CD14-positive monocyte (primary cell): ENCODE data around the gene SMARCE1. TPM values are rescaled to one million over a fixed set of nuclear protein-coding genes. Genes with fewer than 3 reads are reported as not detected.
"Not testable (repeated sequence)": the region's sequence is repeated elsewhere in the genome, so short reads cannot be mapped to it uniquely, and the experiment has no call there.

Experiments used
- DNase-seq, 3 donors: peaks; one replicate each; pipeline ENCODE4 v3.0.0-alpha.2; 2011 to 2022
- H2AFZ ChIP-seq: 2 replicates; pipeline ENCODE4 v1.6.0; 2012; ENCODE audit warnings: mild to moderate bottlenecking, low read depth, low read length, inconsistent platforms; ENCODE audit not compliant: insufficient read depth, poor library complexity, severe bottlenecking
- H3K27ac ChIP-seq, 2 donors: 1 replicate in 1 of 2; 2 replicates in 1 of 2; pipeline ENCODE4 v1.5.1; 2012 to 2013; ENCODE audit warnings: low read length in 2 of 2, control low read depth in 1 of 2, inconsistent platforms in 1 of 2, low read depth in 1 of 2, mild to moderate bottlenecking in 1 of 2
- H3K27me3 ChIP-seq, 2 donors: one replicate each; pipeline versions ENCODE4 v1.6.0 to v1.6.1; 2011 to 2013; ENCODE audit warnings: low read length in 2 of 2; ENCODE audit not compliant: control insufficient read depth in 2 of 2, insufficient read depth in 2 of 2
- H3K36me3 ChIP-seq, 2 donors: replicated peaks in 1 of 2; 1 replicate in 1 of 2; 2 replicates in 1 of 2; pipeline versions ENCODE4 v1.5.1 to v1.6.1; 2012 to 2013; ENCODE audit warnings: low read length in 2 of 2, control low read depth in 1 of 2, inconsistent platforms in 1 of 2, mild to moderate bottlenecking in 1 of 2; ENCODE audit not compliant: insufficient read depth in 2 of 2, control insufficient read depth in 1 of 2
- H3K4me1 ChIP-seq, 2 donors: 1 replicate in 1 of 2; 2 replicates in 1 of 2; pipeline versions ENCODE4 v1.5.1 to v1.6.1; 2012 to 2013; ENCODE audit warnings: low read length in 2 of 2, control low read depth in 1 of 2, inconsistent platforms in 1 of 2, mild to moderate bottlenecking in 1 of 2, moderate library complexity in 1 of 2; ENCODE audit not compliant: insufficient read depth in 2 of 2, control insufficient read depth in 1 of 2
- H3K4me2 ChIP-seq: replicated peaks from 2 replicates; pipeline ENCODE3; 2012; ENCODE audit warnings: low read length, moderate library complexity, mild to moderate bottlenecking; ENCODE audit not compliant: poor library complexity, severe bottlenecking; ENCODE audit errors: extremely low read depth
- H3K4me3 ChIP-seq, 3 experiments: fragments of 200-600 bp in 1 of 3; sonication (generic) in 1 of 3; replicated peaks in 1 of 3; 1 replicate in 2 of 3; 2 replicates in 1 of 3; pipeline ENCODE4 v1.5.1; 2011 to 2013; ENCODE audit warnings: low read length in 3 of 3, mild to moderate bottlenecking in 3 of 3, control low read depth in 2 of 3, low read depth in 2 of 3, inconsistent platforms in 1 of 3, moderate library complexity in 1 of 3
- H3K79me2 ChIP-seq: 2 replicates; pipeline ENCODE4 v1.6.0; 2012; ENCODE audit warnings: mild to moderate bottlenecking, control low read depth, inconsistent platforms, low read length, moderate library complexity; ENCODE audit not compliant: insufficient read depth
- H3K9ac ChIP-seq: 2 replicates; pipeline ENCODE4 v1.6.0; 2017; ENCODE audit warnings: low read length, mild to moderate bottlenecking; ENCODE audit not compliant: insufficient read depth, poor library complexity, severe bottlenecking
- H3K9me3 ChIP-seq, 2 donors: replicated peaks in 1 of 2; 1 replicate in 1 of 2; 2 replicates in 1 of 2; pipeline versions ENCODE4 v1.5.1 to v1.6.1; 2012 to 2013; ENCODE audit warnings: low read length in 2 of 2, control low read depth in 1 of 2; ENCODE audit not compliant: control insufficient read depth in 1 of 2, insufficient read depth in 1 of 2
- H4K20me1 ChIP-seq: 2 replicates; pipeline ENCODE4 v1.6.0; 2012; ENCODE audit warnings: mild to moderate bottlenecking, low read length, control low read depth, moderate library complexity; ENCODE audit not compliant: insufficient read depth
- H3K27ac Mint-ChIP-seq, 7 donors: one replicate each; pipeline ENCODE4 v1.8.0; 2020; ENCODE audit warnings: mild to moderate bottlenecking in 7 of 7, mixed read lengths in 7 of 7, moderate library complexity in 6 of 7, inconsistent platforms in 2 of 7
- H3K27me3 Mint-ChIP-seq, 3 donors: one replicate each; pipeline ENCODE4 v1.8.0; 2021 to 2022; ENCODE audit warnings: low read depth in 3 of 3, mild to moderate bottlenecking in 3 of 3, mixed read lengths in 3 of 3, moderate library complexity in 3 of 3, inconsistent platforms in 1 of 3
- H3K36me3 Mint-ChIP-seq, 2 donors: one replicate each; pipeline ENCODE4 v1.8.0; 2020; ENCODE audit warnings: mixed read lengths in 2 of 2, inconsistent platforms in 1 of 2, mild to moderate bottlenecking in 1 of 2
- H3K4me1 Mint-ChIP-seq: one replicate; pipeline ENCODE4 v1.8.0; 2020; ENCODE audit warnings: mild to moderate bottlenecking, mixed read lengths
- H3K4me3 Mint-ChIP-seq, 2 donors: one replicate each; pipeline ENCODE4 v1.8.0; 2020; ENCODE audit warnings: mild to moderate bottlenecking in 2 of 2, mixed read lengths in 2 of 2, moderate library complexity in 1 of 2
- H3K9me3 Mint-ChIP-seq, 7 donors: one replicate each; pipeline ENCODE4 v1.8.0; 2020 to 2022; ENCODE audit warnings: mixed read lengths in 7 of 7, mild to moderate bottlenecking in 6 of 7, moderate library complexity in 6 of 7, inconsistent platforms in 2 of 7
- WGBS: methylation state at CpG from one replicate; pipeline ENCODE4 v1.1.5; 2013; ENCODE audit warnings: missing lambda C conversion rate; ENCODE audit not compliant: insufficient coverage; 5-methylcytosine and 5-hydroxymethylcytosine counted together
- intact Hi-C, 2 donors: fragments of 100-400 bp; cut with micrococcal nuclease; formaldehyde crosslinking; loops; one replicate each; pipeline versions ENCODE4 v1.15.0 to v1.15.1; 2023
- polyA plus RNA-seq, 3 donors: library from polyadenylated mRNA; depleted of rRNA in 1 of 3; unstranded in 2 of 3; stranded (reverse) in 1 of 3; fragments of 300-500 nt in 2 of 3; fragments of >200 nt in 1 of 3; fragmentation: Illumina TruSeq in 2 of 3; gene quantifications; 1 replicate in 2 of 3; 2 replicates in 1 of 3; pipeline ENCODE4 v1.2.3, GENCODE V29; 2012 to 2021
- TF ChIP-seq, protein P1 (sequence below): fragments of 200-600 bp; IDR thresholded peaks from one replicate; pipeline ENCODE4 v1.8.0; 2022; ENCODE audit warnings: antibody characterized with exemption, mild to moderate bottlenecking

The SMARCE1 gene
- polyA plus RNA-seq, 3 donors = 18.6 to 127 (median 119) TPM

DNA sequence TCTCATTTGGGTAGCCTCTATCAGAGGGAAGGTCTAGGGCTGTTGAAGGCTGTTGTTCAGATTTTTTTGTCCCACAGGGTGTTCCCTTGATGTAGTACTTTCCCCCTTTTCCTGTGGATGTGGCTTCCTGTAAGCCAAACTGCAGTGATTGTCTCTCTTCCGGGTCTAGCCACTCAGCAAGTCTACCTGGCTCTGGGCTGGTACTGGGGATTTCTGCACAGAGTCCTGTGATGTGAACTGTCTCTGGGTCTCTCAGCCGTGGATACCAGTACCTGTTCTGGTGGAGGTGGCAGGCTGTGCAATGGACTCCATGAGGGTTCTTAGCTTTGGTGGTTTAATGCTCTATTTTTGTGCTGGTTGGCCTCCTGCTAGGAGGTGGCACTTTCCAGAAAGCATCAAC, 59.1 kb downstream of the SMARCE1 start:
- Histone ChIP-seq H3K27me3 (no peaks in the 10 kb centered on the region), H2AFZ (no peak overlapping the region), H4K20me1 (no peaks in the 10 kb centered on the region), H3K4me2 (no peak overlapping the region), H3K36me3 (no peaks in the 10 kb centered on the region), H3K79me2 (no peaks in the 10 kb centered on the region), H3K4me1 (no peaks in the 10 kb centered on the region), H3K9ac (no peak overlapping the region), H3K9me3 (no peaks in the 10 kb centered on the region), H3K4me3 (no peak overlapping the region), H3K27ac (no peak overlapping the region)
- peaks cover 0 to 4% (median 2%) of the 10 kb centered on the region in 3 donors for H3K27me3 Mint-ChIP-seq
- no peak overlapping the region for H3K4me3 Mint-ChIP-seq
- TF ChIP-seq, protein P1, sequence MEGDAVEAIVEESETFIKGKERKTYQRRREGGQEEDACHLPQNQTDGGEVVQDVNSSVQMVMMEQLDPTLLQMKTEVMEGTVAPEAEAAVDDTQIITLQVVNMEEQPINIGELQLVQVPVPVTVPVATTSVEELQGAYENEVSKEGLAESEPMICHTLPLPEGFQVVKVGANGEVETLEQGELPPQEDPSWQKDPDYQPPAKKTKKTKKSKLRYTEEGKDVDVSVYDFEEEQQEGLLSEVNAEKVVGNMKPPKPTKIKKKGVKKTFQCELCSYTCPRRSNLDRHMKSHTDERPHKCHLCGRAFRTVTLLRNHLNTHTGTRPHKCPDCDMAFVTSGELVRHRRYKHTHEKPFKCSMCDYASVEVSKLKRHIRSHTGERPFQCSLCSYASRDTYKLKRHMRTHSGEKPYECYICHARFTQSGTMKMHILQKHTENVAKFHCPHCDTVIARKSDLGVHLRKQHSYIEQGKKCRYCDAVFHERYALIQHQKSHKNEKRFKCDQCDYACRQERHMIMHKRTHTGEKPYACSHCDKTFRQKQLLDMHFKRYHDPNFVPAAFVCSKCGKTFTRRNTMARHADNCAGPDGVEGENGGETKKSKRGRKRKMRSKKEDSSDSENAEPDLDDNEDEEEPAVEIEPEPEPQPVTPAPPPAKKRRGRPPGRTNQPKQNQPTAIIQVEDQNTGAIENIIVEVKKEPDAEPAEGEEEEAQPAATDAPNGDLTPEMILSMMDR = no peak
- peaks cover 6% of the 10 kb centered on the region for H3K4me1 Mint-ChIP-seq
- no peak for DNase-seq
- H3K27ac Mint-ChIP-seq = no peak overlapping the region
- peaks cover 9 to 19% (median 13%) of the 10 kb centered on the region in 7 donors for H3K9me3 Mint-ChIP-seq
- H3K36me3 Mint-ChIP-seq = no peaks in the 10 kb centered on the region
- intact Hi-C loops = no loop called here
- 100% methylated on average over 1 of the region's 2 CpGs for WGBS

DNA sequence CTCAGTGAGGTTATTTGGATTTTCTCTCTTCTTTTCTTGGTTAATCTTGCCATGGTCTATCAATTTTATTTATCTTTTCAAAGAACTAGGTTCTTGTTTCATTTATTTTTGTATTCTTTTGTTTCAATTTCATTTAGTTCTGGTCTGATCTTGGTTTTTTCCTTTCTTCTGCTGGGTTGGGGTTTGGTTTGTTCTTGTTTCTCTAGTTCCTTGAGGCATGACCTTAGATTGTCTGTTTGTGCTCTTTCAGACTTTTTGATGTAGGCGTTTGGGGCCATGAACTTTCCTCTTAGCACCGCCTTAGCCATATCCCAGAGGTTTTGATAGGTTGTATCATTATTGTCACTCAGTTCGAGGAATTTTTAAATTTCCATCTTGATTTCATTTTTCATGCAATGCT, 61.4 kb downstream of the SMARCE1 start:
- H3K36me3 ChIP-seq, DNase-seq, H2AFZ ChIP-seq, H3K4me1 ChIP-seq, H3K27ac ChIP-seq, H3K4me2 ChIP-seq, H3K36me3 Mint-ChIP-seq, H4K20me1 ChIP-seq, H3K27ac Mint-ChIP-seq, H3K27me3 ChIP-seq, H3K9ac ChIP-seq, H3K27me3 Mint-ChIP-seq, H3K4me3 Mint-ChIP-seq, H3K79me2 ChIP-seq, H3K9me3 ChIP-seq, H3K4me3 ChIP-seq, intact Hi-C loops: not testable (repeated sequence)
- 100% methylated on average over 1 of the region's 3 CpGs for WGBS
- Mint-ChIP-seq H3K9me3 (peaks cover 9 to 19% (median 13%) of the 10 kb centered on the region in 7 donors), H3K4me1 (peaks cover 16% of the 10 kb centered on the region)

- H3K27ac Mint-ChIP-seq, H3K9ac ChIP-seq, H3K79me2 ChIP-seq, H3K4me3 ChIP-seq, H2AFZ ChIP-seq, H3K27me3 ChIP-seq, H3K36me3 ChIP-seq, intact Hi-C loops, H3K4me2 ChIP-seq, H3K36me3 Mint-ChIP-seq, H3K9me3 ChIP-seq, H3K27ac ChIP-seq, H3K4me1 ChIP-seq, DNase-seq, H4K20me1 ChIP-seq, H3K4me3 Mint-ChIP-seq: not testable (repeated sequence)
- Mint-ChIP-seq H3K4me1 (peaks cover 11% of the 10 kb centered on the region), H3K27me3 (peaks cover 5 to 10% (median 6%) of the 10 kb centered on the region in 3 donors), H3K9me3 (peaks cover 9 to 19% (median 13%) of the 10 kb centered on the region in 7 donors)
- no CpG with 5 or more reads among the region's 2 CpGs for WGBS
Measured at GRCh38 chr17:40584950-40585349, 62.7 kb downstream of the SMARCE1 start.
